Kasumi-1 (cell line): ENCODE data around the gene BANP.
"Not testable (repeated sequence)": the region's sequence is repeated elsewhere in the genome, so short reads cannot be mapped to it uniquely, and the experiment has no call there.

Experiments used
- DNase-seq, 2 experiments: peaks; one replicate each; lab custom pipeline; 2025; lab: John Stamatoyannopoulos, UW

Gene BANP

DNA sequence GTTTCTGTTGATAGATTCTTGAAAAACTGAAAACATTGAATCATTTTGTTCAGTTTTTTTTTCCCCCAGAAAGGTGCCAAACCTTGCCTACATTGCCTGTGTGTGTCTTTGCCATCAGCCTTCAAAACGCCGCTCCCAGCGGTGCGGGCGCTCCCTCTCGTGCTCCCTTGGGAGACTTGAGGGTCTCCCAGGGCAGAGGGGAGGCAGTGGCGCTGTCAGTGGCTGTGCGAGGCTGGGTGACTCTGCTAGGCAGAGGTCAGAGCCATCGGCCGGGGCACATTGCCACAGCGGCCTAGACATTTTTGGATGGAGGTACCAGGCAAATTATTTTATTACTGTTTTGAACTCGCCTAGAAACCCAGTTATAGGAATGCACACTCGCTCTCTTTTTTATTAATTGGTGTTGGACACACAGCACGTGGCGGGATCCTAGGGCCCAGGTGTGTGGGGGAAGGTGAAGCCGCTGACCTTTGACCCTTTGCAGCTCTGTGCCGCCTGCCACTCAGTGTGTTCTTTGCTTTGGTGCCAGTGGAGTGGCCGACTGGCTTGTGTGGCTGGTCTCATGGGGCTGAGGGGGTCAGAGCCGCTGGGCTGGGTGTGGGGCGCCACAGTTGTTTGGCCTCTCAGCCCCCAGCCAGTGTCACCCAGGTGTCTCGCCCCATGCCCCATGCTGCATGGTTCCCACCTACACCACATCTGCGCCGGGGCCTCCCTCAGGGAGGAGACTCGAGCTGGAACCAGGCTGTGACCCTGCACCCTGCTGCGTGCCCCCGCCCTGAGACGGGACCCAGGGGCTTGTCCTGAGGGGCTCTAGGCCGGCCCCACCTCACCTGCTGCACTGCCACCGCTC, 115.7 kb downstream of the BANP start:
- DNase-seq: no peak

DNA sequence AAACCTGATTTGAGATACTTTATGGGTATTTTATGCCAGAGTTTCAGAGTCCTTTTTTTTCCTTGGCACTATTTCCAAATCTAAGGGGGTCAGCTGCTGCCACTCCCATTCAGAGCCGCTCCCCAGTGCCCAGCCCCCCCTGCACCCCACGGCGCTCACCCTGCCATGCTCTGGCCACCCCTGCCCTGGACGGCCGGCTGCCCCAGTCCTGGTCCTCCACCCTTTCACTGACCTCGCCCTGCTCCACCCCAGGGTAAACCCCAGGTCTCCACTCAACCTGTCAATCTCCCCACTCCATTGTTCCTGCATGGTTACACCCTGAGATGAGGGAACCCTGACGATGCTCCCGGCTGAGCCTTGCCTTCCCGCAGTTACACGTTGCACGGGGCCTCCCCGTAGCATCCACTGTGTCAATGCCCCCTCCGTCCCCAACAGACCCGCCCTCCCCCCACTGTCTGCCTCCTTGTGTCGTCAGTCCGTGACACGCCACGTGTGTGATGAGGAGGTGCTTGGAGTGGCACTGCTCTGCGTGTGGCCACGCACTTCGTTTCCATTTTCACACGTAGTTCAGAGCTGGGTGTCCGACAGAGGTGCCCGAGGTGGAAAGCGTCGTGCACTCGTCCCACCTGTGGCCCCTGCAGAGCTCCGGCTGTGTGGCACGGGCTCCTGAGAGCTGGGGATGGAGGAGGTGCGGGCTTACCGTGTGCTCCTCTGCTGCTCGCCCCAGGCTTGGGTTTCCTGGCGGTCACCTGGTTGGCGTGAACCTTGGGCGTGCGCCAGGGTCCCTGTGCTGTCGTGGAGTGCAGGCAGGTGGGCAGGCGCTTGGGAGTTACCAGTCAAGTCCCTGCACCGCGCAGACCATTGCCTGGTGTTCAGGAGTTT, 116.5 kb downstream of the BANP start:
- no peak for DNase-seq

- DNase-seq: no peak
These were observed 117.5 kb downstream of the BANP start for GRCh38 chr16:88068476-88069396.

GRCh38 chr16:88069397-88070168, 118.3 kb downstream of the BANP start:
- no peak for DNase-seq

GRCh38 chr16:88070341-88070740, 119.1 kb downstream of the BANP start:
- DNase-seq: no peak

DNA sequence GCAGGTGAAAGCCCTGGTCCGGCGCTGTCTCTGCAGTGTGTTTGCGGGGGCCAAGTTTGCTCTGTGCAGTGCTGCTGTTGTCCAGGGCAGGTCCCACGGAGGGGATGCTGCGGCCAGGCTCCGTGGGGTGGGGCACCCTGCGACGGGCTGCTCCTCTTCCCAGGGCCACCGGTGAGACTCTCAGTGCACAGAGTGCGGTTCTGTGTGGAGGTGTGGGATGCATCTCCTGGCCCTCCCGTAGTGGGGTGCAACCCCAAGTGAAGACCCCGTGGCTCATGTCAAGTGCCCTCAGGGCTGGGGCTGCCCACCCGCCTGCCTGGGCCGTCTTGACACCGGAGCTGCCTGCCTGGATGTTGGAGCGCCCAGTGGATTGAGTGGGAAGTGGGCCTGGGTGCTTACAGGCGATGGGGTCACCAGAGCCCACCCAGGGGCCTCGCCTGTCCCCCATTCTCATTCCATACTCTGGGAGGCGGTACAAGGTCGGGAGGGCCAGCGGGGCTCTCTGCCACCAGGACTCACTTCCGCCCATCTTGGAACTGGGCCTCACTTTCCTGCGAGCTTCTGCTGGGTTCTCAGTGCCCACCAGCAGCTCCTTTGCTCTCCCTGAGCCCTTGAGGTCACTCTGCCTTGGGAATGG, 119.9 kb downstream of the BANP start:
- no peak for DNase-seq

DNA sequence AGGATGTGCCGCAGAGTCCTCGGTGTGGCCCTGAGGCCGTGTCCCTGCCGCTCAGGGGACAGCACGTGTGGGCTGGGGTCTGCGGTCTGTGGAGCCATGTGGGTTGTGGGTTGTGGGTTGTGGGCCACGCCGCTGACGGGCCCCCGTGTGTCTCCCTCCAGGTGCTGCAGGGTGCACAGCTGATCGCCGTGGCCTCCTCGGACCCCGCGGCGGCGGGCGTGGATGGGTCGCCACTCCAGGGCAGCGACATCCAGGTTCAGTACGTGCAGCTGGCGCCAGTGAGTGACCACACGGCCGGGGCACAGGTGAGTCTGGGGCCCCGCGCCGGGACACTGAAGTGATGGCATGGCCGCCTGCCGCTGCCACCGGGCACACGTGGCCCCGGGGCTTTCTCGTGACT, 120.7 kb downstream of the BANP start:
- no peak for DNase-seq

DNA sequence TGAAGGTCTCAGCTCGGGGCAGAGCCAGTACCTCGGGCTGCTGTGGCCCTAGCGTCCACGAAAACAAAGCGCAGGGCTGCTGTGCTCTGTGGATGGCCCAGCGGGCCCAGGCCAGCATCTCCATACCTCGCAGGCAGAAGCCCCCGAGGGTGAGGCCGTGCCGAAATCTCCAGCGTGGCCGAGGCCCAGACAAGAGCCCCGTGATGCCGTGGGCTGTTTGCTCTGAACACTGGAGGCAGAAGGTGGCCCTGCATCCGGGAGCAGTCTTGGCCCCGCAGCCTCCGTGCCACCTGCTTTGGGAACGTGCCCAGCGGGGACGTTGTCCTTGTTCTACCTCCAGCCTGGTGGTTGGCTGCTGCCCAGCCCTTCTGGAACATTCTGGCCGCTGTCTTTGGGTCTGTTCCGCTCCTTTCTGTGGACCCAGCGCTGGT, 121.4 kb downstream of the BANP start:
- DNase-seq: no peak

GRCh38 chr16:88073201-88073721, 122.0 kb downstream of the BANP start:
- DNase-seq: no peak

DNA sequence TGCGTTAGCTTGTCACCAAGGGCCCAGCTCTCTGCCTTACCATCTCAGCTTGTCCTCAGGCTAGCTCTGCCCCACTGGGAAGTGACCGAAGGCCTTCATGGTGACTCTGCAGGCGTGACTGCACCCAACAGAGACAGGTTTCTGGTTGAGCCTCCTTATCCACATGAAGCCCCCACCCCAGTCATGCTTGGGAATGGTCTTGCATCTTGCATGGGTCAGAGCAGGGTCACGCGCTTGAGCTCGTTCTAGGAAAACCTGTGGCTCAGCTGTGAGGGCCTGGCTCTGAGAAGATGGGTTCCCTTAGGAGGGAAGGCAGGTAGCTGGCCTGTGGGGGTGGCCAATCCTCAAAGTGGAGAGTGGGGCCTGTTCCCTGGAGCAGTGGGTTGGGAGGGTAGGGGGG, 122.8 kb downstream of the BANP start:
- no peak for DNase-seq

DNA sequence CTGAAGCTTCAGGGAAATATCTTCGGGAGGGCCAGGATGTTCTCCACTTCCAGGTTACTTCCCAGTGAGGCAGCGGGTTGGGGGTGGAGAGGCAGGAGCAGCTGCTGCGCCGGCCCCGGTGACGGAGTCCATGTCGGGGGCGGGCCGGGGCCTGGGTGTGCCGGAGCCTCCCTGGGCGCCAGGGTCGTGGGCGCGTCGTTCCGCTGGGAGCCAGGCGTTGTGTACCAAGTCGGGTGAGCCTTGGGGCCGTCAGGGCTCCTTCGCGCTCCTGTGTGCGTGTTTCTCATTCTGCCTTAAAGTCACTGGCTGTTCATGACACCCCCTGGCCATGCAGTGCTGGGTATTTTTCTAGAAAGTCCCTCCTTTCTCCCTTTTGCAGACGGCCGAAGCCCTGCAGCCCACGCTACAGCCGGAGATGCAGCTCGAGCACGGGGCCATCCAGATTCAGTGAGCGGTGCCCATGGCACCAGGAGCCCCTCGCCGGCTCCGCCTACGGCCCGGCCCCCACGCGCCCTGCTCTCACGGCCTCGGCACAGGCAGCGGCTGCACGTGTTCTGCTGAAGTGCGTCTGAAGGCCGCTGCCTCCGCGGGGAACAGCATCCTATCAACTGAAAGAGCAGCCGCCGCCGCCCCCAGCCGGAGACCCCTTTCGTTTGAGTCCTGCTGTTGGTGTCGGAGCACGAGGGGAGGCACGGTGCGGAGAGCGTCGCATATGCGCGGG, 125.1 kb downstream of the BANP start:
- DNase-seq: no peak

DNA sequence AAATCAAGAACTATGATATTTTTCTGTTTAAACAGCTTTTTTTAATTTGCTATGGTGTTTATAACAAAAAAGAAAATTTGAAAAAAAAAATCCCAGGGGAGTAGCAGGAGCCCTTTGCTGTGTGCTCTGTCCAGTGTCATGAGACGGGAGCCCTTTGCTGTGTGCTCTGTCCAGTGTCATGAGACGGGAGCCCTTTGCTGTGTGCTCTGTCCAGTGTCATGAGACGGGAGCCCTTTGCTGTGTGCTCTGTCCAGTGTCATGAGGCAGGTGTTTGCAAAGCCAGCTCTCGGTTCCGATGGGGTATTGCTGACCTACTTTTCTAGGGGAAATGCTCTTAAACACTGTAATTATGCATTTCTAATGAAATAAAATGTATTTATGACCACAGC, 125.7 kb downstream of the BANP start:
- DNase-seq: not testable (repeated sequence)

- no peak for DNase-seq
These were observed 126.3 kb downstream of the BANP start for GRCh38 chr16:88077328-88078108.

DNA sequence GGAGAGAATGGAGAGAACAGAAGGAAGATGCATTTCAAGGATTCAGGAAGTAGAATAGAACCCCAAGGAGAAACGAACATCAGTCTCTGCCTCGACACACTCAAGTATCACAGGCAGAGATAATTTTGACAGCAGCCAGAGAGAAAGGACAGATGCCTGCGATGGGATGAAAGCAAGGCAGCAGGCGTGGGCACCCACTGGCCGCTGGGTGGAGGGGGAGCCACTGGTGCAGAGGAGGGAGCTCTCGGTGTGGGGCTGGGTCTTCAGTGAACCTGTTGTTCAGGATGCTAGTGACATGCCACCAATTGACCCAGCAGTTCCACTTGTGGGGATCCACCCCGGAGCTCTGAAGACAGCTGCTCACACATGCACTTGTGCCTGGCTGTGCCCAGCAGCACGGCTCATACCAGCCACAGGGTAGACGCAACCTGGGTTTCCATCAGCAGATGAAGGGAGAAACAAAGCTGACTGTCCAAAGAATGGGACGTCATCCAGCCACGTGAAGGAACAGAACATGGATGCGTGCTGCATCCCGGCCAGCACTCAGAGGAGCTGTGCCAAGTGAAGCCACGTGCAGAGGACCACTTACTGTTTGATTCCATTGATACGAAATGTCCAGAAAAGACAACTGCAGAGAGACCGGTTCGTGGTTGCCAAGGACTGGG, 127.0 kb downstream of the BANP start:
- DNase-seq: no peak

- no peak for DNase-seq
These were observed 132.3 kb downstream of the BANP start for GRCh38 chr16:88083582-88083981.

DNA sequence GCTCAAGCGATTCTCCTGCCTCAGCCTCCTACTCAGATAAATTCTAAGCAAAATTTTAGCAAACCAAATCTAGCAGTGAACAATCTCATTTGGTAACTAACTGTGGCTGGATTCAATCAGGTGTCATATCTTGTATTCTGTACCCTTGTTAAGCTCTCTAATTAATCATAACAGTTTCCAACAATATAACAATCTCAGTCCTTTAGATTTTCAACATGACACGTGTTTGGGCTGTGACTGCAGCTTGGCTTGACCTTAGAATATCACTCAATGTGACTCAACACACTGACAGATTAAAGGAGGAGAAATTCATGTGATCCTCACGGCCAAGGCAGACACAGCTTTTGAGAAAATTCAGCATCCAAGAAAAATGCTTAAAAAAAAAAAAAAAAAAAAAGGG, 133.6 kb downstream of the BANP start:
- DNase-seq: no peak

- no peak for DNase-seq
These were observed 135.6 kb downstream of the BANP start for GRCh38 chr16:88086571-88087516.
